ENCODE data around the gene RTP5.

DNA sequence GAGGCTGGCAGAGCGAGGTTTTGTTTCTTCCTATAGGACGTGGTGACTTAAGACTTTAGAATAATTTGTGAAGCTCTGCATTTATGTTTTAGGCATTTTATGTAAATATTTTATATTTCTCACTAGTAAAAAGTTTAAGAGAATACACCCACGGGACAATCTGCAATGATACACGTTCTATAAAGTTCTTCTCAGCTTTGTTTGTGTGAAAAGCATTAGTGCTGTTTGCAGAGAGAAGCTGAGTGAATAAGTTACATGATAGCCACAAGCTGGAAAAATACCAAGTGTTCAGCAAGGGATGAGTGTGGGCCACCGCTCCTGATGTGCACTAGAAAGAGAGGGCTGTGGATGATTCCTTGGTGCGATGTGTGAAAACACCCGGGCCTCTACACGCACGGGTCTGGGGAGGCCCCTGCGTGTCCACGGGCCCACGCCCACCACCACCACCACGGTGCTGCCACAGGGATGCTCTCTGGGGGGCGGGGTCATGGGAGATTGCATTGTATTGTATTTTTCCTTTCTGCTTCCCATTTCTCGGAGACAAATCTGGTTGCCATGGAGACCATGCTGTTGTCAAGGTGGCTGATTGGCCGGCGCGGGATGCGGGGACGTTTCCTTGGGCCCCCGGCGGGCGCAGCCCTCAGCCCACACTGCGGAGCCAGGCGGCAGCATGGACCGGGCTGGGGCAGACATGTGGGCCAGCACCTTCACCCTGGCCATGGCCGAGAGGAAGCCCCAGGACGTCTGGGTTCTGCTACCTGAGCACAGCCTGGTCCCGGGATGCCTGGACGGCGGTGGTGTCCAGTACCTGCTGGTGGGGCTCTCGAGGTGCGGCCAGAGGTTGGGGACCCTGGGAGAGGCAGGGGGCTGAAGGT, at the start of gene RTP5:
- TF ChIP-seq CTCF (IDR thresholded peaks at IDR 0.05; ENCODE audit: low read depth, low read length, poor library complexity, severe bottlenecking) (no peak), EZH2phosphoT487 (IDR thresholded peaks at IDR 0.05; ENCODE audit: borderline replicate concordance, low read length) (no peak)
